Brain microvascular endothelial cell (primary cell): ENCODE data around the gene POLR1A.

Experiments
- DNase-seq: peaks from one replicate; pipeline ENCODE4 v3.0.0-alpha.2; 2020
- H3K27ac ChIP-seq: fragments of 250-450 bp; sonication (Bioruptor Pico); 2 replicates; pipeline ENCODE4 v1.5.1; 2020; ENCODE audit warnings: mild to moderate bottlenecking, moderate library complexity
- H3K27me3 ChIP-seq: fragments of 250-450 bp; sonication (Bioruptor Pico); replicated peaks from 2 replicates; pipeline ENCODE4 v1.5.1; 2020; ENCODE audit warnings: mild to moderate bottlenecking
- H3K36me3 ChIP-seq: fragments of 250-450 bp; sonication (Bioruptor Pico); replicated peaks from 2 replicates; pipeline ENCODE4 v1.5.1; 2020; ENCODE audit warnings: mild to moderate bottlenecking
- H3K4me3 ChIP-seq: 2 replicates; pipeline ENCODE4 v1.5.1; 2011; ENCODE audit warnings: low read depth, mild to moderate bottlenecking, control low read depth, low read length, moderate library complexity
- in situ Hi-C: cut with HindIII; loops from 2 replicates; pipeline ENCODE4 v1.10.0; 2017; ENCODE audit warnings: low sequenced_read_pairs, low pct_ligation_motif_present
- TF ChIP-seq, protein P1 (sequence below): IDR thresholded peaks from 2 replicates; pipeline ENCODE4 v1.5.1; 2011; ENCODE audit warnings: low read depth, mild to moderate bottlenecking, moderate library complexity, low read length, control low read depth, inconsistent platforms; ENCODE audit errors: missing control alignments

POLR1A gene

DNA sequence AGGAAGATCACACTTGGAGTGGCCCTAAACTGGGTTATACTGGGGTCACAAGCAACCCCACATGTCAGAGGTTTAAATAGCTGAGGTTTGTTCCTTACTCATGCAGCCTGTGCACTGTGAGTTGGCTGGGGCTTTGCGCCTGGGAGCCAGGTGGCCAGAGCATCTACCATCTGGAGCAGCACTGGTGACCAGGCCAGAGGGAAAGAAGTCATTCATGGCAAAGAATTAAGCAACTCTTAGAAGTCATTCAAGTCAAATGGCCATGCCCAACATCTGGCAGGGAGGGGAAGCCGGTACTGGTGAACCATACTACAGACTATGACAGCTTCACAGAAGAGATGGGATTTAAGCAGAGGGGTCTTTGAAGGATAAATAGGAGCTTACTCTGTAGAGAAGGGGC, 90.7 kb downstream of the POLR1A start:
- no peaks in the 10 kb centered on the region for H3K36me3 ChIP-seq
- TF ChIP-seq, protein P1, sequence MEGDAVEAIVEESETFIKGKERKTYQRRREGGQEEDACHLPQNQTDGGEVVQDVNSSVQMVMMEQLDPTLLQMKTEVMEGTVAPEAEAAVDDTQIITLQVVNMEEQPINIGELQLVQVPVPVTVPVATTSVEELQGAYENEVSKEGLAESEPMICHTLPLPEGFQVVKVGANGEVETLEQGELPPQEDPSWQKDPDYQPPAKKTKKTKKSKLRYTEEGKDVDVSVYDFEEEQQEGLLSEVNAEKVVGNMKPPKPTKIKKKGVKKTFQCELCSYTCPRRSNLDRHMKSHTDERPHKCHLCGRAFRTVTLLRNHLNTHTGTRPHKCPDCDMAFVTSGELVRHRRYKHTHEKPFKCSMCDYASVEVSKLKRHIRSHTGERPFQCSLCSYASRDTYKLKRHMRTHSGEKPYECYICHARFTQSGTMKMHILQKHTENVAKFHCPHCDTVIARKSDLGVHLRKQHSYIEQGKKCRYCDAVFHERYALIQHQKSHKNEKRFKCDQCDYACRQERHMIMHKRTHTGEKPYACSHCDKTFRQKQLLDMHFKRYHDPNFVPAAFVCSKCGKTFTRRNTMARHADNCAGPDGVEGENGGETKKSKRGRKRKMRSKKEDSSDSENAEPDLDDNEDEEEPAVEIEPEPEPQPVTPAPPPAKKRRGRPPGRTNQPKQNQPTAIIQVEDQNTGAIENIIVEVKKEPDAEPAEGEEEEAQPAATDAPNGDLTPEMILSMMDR = no peak
- H3K27me3 ChIP-seq = no peaks in the 10 kb centered on the region
- H3K27ac ChIP-seq = no peak overlapping the region
- DNase-seq = no peak
- no peak overlapping the region for H3K4me3 ChIP-seq
- in situ Hi-C loops = no loop called here

DNA sequence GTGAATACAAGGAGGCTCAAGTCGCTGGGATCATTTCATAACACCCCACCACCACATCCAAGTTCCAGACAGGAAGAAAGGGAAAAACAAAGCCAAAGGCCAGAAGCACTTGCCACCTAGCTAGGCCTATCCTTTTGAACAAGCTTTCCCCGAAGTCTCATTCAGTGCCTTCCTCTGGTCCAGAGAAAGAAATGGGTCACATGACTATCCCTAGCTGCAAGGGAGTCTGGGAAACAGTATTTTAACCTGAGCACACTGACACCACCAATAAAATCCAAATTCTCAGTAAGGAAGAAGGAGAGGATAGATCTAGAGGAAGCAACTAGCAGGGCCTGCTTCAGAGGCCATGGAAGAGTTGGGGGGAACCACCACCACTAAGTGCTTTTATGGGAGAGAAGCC, 91.2 kb downstream of the POLR1A start:
- TF ChIP-seq, protein P1 = no peak
- in situ Hi-C loops = no loop called here
- no peak overlapping the region for H3K27ac ChIP-seq
- H3K4me3 ChIP-seq = no peak overlapping the region
- no peaks in the 10 kb centered on the region for H3K27me3 ChIP-seq
- no peak for DNase-seq
- no peaks in the 10 kb centered on the region for H3K36me3 ChIP-seq

DNA sequence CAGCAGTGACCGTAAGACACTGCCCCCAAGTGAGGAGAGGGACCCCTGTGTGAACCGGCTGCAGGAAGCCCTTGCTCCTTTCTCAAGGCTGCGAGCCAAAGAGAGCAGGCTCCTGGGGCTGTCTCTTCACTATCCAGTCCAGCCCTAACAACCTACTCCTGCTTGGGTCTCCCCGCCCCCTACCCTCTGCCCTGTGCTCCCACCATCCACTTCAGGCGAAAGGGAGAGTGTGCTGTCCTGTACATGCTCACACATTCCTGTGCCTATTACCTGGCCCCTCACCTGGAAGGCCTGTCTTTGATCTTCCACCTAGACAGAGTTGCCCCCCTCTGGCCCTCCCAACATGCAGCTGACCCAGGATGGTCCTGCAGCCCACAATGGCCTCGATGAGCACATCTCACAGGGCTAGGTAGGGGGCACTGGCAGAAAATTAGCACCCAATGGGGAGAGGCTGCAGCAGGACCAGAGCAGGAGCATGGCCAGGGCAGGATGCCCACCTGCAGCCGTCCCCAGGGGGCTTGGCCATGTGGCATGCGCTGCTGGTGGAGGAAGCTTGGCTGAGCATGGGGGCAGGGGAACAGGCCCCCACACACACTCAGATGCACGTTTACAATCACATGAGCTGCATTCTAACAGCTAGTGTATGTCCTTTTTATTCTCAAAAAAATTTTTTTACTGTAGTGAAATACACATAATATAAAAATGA, 93.5 kb downstream of the POLR1A start:
- H3K4me3 ChIP-seq = no peak overlapping the region
- H3K36me3 ChIP-seq = no peaks in the 10 kb centered on the region
- H3K27me3 ChIP-seq = no peaks in the 10 kb centered on the region
- no peak for DNase-seq
- in situ Hi-C loops = no loop called here
- H3K27ac ChIP-seq = no peak overlapping the region
- TF ChIP-seq, protein P1 = no peak

DNA sequence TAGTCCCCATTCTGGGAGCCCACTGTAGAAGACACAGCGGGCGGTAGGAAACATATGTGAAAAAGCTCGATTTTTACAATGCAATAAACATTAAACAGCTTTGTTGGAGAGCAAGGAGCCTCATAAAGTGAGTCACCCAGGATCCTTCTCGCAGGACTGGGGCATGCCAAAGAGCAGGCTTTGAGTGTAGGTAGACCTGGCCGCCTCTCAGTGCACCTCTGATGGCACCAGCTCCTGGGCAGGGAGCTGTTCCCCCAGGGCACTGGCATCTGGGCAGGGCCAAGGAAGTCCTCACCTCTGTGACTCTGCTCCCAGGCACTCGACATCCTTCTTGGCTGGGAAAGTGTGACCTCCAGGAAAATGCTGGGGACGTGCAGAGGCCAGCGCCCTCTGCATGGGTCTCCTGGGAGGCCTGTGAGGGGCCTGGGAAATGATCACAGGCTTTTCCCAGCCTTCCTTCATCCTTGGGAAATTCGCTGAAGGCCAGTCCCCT, 94.2 kb downstream of the POLR1A start:
- Histone ChIP-seq H3K36me3 (no peaks in the 10 kb centered on the region), H3K4me3 (no peak overlapping the region), H3K27me3 (no peaks in the 10 kb centered on the region), H3K27ac (no peak overlapping the region)
- DNase-seq = no peak
- TF ChIP-seq, protein P1 = no peak
- in situ Hi-C loops = no loop called here

DNA sequence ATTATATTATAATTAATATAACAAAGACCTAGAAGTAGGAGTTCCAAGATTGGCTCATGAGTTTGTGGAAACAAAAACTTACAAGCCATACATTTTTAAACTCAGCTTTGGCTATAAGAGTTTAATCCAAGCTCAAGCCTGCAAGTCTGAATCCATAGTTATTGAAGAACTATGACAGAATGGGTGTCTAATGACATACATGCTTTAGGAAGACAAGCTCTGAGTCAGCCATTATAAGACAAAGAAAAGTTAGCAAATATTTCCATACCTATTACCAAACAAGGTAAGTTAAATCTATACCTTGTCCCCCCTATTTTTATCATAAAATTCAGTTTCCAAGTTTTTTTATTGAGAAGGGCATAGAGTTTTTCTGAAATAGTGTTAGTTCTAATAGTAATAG, 95.6 kb downstream of the POLR1A start:
- no peak overlapping the region for H3K27ac ChIP-seq
- DNase-seq = no peak
- no peaks in the 10 kb centered on the region for H3K36me3 ChIP-seq
- in situ Hi-C loops = no loop called here
- H3K4me3 ChIP-seq = no peak overlapping the region
- no peaks in the 10 kb centered on the region for H3K27me3 ChIP-seq
- TF ChIP-seq, protein P1 = no peak

DNA sequence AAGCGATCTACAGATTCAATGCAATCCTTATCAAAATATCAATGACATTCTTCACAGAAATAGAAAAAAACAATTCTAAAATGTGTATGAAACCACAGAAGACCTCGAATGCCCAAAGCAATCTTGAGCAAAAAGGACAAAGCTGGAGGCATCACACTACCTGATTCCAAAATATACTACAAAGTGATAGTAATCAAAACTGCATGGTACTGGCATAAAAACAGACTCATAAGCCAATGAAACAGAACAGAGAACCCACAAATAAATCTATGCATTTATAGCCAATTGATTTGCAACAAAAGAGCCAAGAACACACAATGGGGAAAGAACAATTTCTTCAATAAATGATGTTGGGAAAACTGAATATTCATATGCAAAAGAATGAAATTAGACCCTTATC, 99.2 kb downstream of the POLR1A start:
- no peaks in the 10 kb centered on the region for H3K36me3 ChIP-seq
- no peak for DNase-seq
- TF ChIP-seq, protein P1 = no peak
- H3K27me3 ChIP-seq = no peaks in the 10 kb centered on the region
- H3K27ac ChIP-seq = no peak overlapping the region
- in situ Hi-C loops = no loop called here
- H3K4me3 ChIP-seq = no peak overlapping the region
